ENCODE measurements around the gene INPP5A.
"Not testable (repeated sequence)": the region's sequence is repeated elsewhere in the genome, so short reads cannot be mapped to it uniquely, and the experiment has no call there.

Gene INPP5A

DNA sequence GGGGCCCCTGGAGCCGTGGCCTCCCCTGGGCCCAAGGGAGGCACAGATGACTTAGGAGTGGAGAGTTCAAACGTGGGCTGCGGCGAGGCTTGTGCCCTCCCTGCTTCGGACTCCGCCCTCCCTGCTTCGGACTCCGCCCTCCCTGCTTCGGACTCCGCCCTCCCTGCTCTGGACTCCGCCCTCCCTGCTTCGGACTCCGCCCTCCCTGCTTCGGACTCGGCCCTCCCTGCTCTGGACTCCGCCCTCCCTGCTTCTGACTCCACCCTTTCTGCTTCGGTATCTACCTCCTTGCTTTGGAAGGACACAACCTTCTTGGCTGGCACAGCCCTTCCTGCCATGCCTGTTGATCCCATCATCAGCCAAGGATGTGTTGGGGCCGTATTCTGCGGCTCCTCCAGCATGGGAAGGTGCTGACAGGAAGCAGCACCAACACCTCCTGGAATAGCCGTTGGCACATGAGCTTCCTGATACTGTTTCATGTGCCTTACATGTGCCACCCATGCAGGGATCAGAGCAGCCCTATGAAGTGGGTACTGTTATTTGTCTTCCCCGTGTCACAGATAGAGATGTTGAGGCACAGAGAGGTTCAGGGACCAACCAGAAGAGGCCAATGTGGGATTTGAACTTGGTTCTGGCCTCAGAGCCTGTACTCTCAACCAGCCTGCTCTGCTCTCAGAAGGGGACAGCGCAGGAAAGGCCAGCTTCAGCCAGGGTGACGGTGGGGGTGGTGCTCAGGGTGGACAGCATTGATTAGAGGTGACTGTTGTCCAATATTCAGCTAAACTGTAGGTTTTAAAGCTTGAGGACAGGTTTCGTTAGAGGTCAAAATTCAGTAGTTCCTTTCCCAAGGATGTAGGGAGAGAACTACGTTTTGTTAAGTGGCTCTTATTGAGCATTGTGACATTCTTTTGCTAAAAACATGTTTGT, 133.9 kb downstream of the INPP5A start:
- no peak for DNase-seq (ENCODE audit: low spot score)

GRCh38 chr10:132673746-132674145, 136.2 kb downstream of the INPP5A start:
- DNase-seq (ENCODE audit: low spot score): not testable (repeated sequence)

- DNase-seq (ENCODE audit: low spot score): no peak
Measured at GRCh38 chr10:132674311-132674710, 136.7 kb downstream of the INPP5A start.

DNA sequence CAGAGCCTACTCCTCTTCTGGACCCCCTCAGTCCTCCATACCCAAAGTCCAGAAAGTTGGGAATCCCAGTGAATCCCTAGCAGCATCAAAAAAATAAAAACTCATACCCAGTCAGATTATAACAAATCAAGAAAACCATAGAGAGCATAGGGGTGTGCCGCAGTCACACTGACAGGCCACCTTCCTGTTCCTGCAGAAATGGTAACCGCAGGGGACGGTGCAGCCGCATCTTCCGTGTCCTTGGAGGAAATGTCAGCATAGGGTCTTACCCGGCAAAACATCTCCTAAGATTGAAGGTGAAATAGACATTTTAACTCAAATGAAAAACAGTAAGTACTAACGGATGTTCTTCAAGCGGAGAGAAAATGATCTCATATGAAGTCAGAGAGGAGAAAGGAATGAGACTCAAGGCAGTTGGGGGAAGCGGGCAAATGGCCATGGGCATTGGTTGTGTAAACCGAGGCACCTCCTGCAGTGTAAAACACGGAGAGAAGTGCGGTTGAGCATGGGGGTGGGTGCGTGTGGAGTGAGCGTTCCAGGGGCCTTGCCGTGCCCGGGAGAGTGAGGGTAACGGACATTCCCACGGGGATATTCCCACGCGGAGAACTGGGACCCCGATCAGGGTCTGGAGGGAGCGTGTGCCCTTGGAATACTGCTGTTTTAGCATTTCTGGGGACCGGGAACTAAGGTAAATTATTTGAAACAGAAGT, 137.6 kb downstream of the INPP5A start:
- DNase-seq (ENCODE audit: low spot score): no peak

- DNase-seq (ENCODE audit: low spot score): no peak
Measured at GRCh38 chr10:132676193-132676891, 138.8 kb downstream of the INPP5A start.

DNA sequence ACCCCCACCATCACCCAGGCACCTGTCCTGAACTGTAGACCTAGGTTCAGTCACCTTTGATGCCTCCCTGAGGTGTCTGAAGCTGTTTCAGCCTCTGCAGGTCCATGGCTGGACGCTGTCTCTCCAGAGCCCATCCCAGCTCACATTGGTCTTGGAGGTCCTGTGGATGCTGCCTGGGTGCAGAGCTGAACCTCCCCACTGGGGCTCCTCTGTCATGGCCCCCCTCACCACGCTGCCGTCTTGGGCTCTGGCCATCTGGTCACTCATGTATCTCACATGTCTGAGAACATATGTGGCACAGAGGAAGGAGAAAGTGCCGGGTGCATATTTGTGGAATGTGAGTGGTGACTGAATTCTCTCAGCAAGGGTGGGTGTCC, 139.5 kb downstream of the INPP5A start:
- DNase-seq (ENCODE audit: low spot score): no peak

DNA sequence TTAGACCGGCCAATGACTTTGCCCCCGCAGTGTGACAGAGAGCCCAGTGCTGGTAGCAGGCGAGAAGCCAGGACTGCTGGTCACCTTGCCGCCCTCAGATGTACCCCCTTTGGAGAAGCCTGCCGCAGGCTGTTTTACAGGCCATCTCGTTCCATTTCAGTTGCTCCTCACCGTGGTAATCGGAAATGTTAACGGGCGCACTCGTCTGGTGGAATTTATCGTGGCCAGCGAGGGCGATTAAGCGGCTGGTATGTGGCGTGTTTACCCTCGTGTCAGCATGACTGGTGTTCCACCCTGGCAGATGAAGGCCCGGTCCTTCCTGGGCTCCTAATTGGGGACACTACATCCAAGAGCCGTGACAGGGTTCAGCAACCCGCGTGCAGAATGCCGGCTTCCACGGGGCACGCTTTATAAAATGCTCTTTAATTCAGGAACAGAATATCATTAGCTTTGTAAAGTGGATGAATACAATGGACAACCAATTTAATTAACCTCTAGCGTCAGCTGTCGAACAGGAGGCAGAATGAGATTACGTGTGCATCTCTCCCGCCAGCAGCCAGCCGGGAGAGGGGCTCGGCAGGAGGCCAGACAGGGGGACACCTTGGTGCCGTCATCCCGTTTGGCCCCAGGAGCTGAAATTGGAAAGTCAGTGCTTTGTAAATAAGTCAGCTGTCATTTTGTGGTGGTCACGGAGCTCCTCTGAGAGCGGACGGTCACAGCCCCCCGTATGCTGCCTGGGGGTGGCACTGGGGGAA, 140.1 kb downstream of the INPP5A start:
- no peak for DNase-seq (ENCODE audit: low spot score)

DNA sequence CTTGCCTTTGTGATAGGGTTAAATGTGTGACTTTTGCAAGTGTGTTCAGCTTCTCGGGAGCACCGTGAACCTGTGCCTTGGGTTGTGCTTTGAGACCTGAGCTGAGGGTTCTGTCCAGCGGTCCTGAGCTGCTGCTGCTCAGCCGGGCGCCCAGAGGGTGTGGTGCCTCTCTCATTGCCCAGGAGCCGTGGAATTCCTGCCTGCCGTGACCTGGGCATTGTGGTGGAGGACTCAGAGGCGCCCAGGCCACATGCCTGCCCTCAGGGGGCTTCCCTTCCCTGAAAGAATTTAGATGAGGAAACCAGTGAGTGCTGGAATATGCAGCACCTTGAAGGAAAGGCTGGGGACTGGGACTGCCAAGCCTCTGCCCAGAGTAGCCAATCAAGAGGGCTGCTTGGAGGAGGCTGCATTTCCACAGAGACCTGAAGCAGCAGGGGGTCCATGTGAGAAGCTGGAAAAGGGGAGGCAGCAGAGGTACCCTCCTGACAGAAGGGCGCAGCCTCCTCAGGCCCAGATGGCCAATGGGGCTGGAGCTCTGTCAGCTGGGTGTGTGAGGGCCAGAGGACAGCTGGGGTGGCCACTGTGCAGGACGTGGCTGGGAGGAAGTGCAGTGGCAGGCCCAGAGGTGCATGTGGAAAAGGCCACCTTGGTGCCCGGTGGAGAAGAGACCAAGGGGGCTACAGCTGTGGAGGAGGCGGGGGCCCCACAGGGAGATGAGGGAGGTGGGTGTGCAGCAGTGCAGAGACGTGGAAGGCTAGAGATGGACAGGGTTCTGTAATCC, 141.0 kb downstream of the INPP5A start:
- no peak for DNase-seq (ENCODE audit: low spot score)

DNA sequence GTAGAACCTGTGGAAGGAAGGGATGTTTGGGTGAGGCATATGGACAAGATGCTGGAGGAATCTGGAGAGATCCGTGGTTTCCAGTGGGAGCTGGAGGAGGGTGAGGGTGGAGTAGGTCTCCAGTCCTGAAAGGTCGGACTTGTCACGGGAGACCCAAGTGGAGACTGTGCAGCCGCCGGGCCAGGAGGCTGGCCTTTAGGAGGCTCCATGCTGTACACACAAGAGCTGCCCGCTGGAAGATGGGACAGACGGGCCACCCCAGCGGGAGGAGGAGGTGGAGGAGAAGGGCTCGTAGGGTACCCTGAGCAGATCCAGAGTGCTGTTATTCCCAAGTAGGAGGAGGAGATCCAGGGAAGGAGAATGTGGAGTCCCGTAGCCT, 141.6 kb downstream of the INPP5A start:
- DNase-seq (ENCODE audit: low spot score): no peak

DNA sequence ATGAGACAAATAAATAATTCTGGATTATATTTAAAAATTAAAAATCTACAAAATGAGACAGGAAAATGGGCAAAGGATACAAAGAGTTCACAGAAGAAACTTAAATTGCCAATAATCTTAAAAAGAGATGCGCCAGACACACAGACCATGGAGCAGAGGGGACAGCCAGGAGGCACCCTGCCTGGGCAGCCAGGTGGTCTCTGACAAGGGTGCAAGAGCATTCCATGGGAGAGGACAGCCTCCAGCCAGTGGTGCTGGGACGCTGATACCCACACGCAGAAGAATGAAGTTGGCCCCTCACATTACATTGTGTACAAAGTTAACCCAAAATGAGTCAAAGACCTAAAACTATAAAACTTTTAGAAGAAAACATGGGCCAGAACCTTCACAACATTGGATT, 142.1 kb downstream of the INPP5A start:
- DNase-seq (ENCODE audit: low spot score): no peak

DNA sequence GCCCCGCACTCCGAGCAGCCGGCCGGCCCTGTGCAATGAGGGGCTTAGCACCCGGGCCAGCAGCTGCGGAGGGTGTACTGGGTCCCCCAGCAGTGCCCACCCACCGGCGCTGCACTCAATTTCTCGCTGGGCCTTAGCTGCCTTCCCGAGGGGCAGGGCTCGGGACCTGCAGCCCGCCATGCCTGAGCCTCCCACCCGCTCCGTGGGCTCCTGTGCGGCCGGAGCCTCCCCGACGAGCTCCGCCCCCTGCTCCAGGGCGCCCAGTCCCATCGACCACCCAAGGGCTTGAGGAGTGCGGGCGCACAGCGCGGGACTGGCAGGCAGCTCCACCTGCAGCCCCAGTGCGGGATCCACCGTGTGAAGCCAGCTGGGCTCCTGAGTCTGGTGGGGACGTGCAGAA, 143.2 kb downstream of the INPP5A start:
- not testable (repeated sequence) for DNase-seq (ENCODE audit: low spot score)

GRCh38 chr10:132681858-132682755, 144.5 kb downstream of the INPP5A start:
- no peak for DNase-seq (ENCODE audit: low spot score)

GRCh38 chr10:132684164-132684891, 146.7 kb downstream of the INPP5A start:
- DNase-seq (ENCODE audit: low spot score): no peak

DNA sequence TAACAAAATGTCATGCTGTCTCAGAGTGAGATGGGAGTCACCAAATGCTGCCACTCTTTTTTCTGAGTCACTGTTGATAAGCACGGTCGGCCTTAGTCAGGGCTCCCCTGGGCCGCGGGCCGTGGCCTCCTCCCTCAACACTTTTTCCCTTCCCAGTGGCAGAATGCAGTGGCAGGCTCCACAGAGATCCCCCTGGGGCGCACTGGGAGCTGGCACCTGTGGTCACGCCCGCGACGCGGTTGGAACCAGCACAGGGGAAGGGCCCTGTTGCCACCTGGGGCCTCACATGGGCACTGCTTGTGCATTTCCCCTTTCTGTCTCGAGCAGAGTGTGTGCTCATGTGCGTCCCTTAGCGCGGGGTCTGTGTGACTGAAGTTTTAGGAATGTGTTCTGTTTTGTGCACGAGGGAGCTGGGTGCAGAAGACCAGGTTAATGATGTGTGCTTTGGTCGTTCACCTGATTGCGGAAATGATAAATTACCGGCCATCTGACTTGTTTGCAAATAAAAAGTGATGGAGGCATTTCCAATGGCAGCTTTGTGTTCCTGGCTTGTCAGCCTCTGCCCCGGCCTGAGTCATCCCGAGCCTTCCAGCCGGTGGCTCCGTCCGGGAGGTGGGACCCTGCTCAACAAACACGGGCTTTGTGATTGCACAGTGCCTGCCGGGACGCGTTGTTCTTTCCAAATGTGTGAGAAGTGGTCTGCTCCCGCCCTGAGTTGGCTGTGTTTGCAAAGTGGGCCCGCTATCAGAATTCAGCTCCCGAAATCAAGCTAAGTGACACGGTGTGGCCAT, 147.7 kb downstream of the INPP5A start:
- no peak for DNase-seq (ENCODE audit: low spot score)

DNA sequence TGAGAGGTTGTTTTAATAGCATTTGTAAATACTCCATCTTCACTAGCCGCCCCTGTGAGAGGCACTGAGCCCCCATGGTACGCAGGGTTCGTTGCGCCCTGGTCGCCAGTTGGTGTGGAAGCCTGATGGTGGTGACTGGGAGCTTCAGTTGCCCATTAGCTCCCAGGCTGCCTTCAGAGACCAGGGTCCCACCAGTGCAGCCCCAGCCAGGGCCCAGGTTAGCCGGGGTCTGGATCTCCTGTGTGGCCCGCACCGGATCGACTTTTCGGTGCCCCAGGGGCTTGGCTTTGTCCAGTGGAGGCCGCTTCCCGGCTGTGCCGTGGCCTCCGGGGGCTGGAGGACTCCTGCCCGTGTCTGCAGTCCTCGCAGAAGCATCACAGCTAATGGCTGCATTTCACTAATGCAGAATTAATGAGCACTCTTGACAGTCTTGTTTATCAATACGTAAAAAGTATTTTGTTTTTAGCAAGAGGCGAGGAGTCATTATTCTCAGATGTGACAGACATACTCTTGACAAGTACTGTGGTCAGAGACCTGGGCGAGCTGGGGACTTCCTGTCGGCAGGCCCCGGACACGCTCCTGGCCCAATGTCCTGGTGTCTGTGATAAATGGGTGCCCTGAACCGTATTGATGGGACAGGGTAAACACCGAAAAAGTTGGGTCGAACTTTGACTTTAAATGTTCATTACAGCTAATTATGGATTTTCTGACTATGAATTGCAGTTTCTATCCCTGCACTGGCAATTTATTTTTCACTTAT, 148.5 kb downstream of the INPP5A start:
- no peak for DNase-seq (ENCODE audit: low spot score)

DNA sequence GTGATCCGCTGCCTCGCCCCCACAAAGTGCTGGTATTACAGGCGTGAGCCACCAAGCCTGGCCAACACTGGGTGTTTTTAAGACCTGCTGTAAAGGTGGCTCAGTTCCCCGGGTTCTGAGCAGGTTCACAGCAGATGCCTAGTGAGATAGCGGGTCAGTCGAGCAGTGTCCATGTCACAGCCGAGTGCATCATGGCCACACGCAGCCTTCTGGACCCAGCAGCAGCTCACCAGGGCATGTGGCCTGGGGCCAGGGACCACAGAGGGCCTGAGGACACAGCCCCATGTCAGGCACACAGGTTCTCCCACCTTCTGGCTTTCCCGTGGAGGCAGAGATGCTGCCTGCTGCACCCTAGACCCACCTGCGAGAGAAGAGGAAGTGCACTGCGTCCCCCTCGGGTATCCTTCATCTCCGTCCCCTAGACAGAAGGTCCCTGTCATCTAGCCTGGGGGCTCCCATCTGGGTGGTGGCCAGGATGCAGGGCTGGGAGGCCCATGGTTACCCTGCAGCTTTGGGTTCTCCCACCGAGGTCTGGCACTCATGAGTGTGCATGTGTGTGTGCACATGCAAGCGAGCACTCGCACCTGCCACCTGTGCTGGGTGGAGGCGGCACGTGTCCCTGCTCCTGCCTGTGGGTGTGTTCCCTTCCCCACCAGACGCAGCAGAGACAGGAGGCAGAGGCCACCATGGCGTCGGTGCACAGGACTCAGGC, 149.8 kb downstream of the INPP5A start:
- DNase-seq (ENCODE audit: low spot score): no peak

All from SK-N-DZ (cell line).